GM18498 (cell line): ENCODE data around the gene PDLIM3.
"Not testable (repeated sequence)": the region's sequence is repeated elsewhere in the genome, so short reads cannot be mapped to it uniquely, and the experiment has no call there.

ENCODE experiments used
- ATAC-seq: cut with Tn5 transposase; IDR thresholded peaks from one replicate; pipeline ENCODE4 v1.9.1; 2021; ENCODE audit warnings: mild to moderate bottlenecking, moderate library complexity; ENCODE audit not compliant: unreplicated experiment

The PDLIM3 gene, protein sequence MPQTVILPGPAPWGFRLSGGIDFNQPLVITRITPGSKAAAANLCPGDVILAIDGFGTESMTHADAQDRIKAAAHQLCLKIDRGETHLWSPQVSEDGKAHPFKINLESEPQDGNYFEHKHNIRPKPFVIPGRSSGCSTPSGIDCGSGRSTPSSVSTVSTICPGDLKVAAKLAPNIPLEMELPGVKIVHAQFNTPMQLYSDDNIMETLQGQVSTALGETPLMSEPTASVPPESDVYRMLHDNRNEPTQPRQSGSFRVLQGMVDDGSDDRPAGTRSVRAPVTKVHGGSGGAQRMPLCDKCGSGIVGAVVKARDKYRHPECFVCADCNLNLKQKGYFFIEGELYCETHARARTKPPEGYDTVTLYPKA

DNA sequence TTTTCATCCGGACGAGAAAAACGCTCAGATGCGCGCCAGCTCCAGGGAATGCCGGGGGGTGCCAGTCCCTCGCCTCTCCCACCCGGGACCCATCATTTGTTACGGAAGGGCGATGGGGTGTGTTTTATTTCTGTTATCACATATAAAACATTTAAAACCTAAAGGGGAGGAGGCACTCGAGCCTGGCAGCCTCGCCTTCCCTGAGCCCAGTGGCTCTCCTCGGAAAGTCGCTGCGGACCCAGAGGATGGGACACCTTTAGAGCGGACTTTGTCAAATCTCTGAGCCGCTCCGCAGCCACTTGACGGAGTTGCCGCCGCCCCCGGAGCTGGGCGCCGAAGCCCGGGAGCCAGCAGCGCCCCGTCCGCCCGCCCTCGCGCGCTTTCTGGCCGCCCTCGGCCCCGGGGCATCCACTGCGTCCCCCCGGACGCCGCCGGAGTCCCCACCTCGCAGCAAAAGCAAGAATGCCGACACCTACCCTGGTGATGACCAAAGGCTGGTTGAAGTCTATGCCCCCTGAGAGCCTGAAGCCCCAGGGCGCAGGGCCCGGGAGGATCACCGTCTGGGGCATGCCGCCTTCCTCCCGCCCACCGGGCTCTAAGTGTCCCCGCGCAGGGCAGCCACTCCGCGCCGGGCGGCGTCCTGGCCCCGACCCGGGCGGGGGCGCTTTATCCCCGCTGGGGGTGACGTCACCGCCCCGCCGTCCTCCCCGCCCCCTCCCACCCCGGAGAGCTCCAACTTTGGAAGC is at the start of gene PDLIM3:
Gene PDLIM3 (minus strand): TSS at position 642 of the 746 bp plus-strand sequence. CDS start 73 bp downstream, at position 569.
- ATAC-seq: no peak

DNA sequence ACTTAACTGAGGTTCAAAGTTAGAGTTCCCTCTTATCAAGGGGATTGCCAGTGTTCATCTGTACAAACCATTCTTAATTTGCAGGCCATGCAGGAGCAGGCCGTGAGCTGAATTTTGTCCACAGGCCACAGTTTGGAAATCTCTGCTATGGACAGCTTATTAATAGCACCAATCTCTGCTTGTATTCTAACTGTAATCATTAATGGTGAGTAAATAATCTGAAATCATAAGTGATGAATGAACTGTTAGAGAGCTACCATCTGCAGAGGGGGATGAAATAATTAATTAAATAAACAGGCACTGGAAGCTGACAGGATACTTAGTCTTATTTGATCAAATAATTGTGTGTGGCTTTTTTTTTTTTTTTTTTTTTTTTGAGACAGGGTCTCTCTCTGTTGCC is 48.5 kb upstream of the PDLIM3 start:
- no peak for ATAC-seq

DNA sequence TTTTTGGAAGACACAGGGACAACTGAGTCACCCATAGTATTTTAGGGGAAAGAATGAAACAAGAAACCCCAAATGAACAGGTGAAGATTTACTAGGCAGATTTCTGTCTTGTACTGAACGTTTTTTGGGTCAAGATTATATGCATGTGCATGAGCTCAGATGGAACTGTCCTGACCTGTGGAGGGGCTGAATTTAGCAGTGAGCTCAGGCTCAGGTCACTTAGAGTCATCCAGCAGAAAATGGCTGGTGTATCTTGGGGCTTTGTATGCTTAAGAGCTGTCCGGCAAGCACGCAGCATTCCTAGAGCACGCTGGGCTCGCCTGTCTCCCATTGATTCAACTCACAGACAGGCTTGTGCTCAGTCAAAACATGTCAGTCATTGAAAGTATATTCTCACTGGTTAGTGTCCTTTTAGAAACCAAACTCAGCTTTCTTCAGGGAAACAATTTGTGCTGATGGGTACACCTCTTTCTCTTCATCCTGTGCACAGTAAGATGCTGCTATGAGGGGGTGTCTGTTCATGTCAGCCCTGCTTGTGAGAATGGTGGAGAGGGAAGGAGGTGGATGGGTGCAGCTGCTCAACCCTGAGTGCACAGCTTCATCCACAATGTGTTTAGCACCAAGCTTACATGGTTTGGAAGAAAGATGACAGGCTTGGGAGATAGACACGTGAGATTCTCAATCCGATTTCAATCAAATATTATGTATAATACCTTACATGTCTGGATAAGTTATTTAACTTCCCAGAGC is 47.5 kb upstream of the PDLIM3 start:
- ATAC-seq: no peak

DNA sequence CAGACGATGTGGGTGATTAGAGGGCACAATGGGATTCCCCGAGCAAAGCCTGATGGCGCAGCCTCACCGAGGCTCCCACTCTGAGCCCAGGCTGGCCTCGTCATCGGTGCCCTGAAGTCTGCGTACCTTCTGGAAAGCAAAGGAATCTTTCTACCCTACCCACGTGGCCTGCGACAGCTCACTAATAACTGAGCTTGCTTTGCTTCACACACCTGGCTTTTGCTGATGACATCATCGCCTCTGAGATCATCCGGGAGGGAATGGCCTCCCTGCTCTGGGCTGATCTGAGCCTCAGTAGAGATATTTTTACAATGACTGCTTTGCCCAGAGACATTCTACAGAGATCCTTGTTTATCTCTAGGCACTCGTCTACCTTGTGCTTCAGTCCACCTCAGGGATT is 45.4 kb upstream of the PDLIM3 start:
- no peak for ATAC-seq

DNA sequence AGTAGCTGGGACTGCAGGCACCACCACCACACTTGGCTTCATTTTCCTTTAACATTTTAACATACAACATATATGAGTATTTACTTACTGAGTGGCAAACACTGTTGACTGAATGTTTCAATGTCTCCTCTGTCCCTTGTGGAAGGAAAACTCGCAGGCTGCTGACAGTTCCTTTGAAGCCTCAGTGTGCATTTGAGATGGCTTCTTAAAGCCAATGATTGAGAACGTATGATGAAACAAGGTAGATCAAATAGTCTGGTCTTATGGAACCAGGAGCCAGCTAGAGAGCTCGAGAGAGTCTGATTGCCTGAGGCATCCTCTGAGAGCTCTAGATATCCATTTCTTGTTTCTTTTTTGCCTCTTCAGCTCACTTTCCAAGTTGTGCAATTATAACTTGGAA is 43.0 kb upstream of the PDLIM3 start:
- no peak for ATAC-seq

DNA sequence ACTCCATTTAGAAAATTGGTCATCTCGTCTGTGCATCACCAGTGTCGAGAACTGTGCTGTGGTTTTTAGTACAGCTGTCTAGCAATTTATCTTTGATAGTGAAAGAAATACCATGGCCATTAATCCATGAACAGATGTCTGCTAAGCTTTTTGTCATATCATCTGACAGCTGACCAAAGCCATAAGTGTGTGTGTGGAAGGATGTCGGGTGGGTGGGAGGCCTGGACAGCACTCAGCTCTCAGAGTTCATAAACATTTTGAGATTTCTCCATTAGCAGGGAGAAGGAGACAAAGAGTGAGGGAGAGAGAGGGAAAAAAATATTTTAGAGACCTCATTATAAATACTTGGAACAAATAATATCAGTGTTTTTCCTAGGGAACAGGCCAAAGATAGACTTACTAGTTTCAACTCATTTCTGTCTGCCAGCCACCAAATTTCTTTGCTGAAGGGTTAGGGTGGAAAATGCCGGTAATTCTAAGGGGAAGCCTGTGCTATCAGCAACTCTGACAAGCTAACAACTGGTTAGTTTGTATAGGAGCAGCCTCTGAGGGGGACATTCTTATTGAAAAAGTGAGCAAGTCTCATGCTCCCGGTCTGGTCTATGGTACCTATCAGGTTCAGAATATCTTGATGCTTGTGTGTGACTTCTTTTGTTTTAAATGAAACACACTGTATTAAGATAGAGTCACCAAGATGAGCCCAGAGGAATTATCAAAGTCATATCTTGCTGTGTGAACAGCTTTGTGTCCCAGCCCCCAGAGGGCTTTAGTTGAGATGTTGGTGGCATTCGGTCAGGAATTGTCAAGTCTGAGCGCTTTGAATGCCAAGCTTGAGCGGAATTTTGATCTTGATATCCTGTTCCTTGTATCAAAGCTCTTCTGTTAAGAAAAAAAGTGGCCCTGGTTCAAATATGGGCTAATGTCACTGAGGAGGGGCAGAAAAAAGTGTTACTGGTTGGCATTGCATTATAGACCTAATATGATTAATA is 41.9 kb upstream of the PDLIM3 start:
- ATAC-seq: no peak

DNA sequence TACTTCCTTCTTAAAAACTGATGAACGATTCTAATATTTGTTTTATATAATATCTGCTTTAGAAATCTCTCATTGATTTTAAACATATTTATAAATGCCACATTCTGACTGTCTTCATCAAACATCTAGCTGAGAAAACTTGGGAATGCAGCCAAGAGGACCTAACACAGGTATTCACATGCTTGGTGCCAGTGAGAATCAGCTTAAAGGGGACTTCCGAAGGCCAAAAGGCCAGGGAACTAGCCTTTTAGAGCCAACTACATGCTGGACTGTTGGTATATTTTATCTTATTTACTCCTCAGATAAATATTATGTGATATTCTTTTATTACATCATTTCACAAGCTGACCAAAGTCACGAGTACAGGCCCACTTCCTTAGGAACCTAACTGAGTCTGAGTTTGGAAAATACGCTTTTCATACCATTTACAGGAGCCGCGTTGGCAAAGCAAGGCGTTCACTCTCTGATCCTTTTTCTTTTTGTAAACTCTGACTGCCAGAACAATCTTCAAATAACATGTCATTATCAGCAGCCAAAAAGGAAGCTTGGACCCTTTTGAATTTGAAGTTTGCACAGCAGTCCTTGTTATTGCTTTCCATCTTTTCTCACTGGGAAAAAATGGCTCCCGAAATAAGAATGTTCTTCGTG is 41.1 kb upstream of the PDLIM3 start:
- no peak for ATAC-seq

DNA sequence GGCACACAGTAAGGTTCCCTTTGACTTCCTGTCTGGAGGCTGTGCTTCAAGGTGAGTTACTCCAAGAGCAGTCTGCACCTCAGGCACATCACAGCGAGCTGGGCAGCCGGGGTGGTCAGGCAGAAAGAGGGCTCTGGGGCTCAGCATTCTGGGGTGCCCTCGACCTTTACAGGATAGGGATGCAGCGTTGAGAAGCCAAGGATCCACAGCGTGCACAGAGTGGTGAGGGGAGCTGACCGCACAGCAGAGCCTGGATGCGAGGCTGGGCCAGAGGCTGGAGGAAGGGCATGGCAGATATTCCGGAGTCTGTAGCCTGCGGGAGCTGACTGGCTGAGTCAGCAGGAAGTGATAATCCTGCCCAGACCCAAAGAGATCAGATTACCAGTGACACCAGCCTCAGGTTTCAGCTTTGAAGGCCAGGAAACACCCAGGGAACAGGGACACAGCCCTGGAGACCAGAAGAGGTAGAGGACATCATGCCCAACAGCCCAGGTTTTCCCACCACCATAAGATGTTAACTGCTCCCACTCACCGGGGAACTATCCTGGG is 38.4 kb upstream of the PDLIM3 start:
- no peak for ATAC-seq

DNA sequence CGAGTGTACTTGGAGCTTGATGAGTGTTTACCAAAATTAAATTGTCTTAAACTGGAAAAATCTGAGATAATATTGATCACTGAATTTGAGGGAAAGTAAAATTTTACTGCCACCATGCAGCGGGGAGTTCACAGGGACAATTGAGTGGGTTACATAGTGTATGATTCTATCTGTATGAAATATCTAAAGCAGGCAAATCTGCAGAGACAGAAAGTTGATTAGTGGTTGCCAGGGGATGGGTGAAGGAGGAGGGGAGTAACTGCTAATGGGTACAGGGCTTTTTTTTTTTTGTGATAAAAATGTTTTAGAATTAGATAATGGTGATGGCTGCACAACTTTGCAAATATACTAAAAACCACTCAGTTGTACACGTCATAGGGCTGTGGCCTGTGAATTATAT is 35.4 kb upstream of the PDLIM3 start:
- ATAC-seq: no peak

DNA sequence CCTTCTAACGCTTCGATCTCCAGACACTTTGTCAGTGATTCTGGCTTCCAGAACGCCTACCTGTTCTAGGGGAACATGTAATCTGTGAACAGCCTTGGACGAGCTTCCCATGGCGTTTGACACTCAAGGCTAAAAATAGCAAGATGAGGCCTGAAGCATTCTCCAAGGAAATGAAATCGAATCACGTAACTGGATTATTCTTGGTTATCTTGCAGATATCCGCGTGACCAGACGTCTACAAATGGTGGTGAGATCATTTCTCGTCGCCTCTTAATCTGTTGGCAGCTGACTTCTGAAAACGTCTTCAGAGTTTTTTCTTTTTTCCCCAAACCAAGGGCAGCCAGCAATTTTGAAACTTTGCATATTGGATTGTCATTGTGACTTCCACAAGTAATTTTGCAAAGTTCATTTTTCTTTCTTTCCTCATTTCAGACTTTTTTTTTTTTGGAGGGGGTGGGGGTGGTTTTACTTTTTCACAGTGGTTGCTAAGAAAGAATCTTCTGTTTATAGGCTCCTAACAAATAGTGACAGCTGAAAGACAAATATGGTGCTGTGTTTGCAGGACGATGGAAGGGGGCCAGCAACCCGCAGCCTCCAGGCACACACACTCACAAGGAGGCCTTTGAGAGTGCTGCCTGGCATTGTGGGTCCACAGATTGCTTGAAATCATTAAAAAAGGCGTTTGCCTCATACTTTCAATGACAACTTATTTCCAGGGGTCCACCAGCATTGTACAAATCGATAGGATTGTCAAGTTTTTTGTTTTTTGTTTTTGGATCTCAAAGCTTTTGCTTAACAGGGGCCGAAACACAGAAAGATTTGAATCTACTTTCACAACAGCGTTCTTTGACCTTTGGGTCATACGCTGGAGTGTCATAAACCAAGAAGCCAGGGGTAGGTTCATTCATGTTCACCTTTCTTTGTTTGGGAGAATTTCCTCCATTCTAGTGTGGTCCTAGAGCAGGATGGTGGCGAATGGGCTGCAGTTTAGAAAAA is 32.4 kb upstream of the PDLIM3 start:
- ATAC-seq: no peak

DNA sequence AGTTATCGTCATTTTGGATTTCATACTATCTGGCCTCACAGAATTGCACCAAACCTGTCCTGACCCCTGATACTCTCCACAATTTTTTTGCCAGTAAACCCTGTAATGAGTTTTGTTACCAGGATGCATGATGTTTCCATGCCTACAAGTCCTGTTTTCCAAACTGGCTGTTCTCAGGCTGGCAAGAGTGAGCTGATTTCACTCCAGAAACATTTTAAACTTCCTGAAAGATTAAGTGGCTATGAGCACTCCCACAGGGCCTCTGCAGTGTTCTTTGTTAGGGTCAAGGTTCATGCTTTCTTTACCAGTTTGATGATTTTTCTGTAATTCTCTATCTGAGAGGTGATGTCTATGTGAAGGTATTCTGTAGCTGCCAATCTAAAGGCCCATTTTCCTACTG is 31.7 kb upstream of the PDLIM3 start:
- no peak for ATAC-seq

DNA sequence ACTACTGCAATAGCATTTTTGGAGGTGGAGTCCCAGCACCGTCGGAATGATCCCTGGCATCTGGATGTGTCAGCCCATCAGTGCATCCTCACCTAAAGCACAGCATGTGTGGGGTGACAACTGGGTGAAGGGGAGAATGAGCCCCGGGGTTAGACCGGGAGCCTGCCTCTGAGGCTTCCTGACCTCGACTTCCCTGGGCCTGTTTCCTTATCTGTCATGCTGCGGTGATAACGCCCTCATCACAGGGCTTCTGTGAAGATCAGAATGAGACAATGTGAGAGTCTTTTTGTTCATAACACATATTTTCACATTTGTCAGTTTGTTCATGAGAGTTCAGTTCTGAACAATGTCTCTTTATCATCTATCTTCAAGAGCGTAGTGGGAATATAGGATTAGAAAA is 31.1 kb upstream of the PDLIM3 start:
- ATAC-seq: no peak

DNA sequence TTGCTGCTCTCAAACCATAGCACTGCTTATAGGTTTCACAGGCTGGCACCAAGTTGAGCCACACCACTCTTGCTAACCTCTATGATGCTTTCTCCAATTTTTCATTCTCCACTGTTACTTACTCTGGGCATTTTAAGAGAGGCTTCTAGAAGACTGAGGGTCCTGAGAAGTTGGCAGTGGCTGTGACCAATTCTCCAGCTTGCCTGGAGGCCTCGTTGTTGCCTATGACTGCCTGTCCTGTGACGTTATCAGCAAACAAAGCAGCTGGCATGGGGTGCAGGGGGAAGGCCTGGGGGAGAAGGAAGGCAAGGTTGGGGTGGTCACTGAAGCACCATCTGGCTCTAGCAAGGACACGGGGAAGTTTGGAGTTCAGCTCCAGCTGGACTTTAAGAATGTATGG is 30.4 kb upstream of the PDLIM3 start:
- no peak for ATAC-seq

DNA sequence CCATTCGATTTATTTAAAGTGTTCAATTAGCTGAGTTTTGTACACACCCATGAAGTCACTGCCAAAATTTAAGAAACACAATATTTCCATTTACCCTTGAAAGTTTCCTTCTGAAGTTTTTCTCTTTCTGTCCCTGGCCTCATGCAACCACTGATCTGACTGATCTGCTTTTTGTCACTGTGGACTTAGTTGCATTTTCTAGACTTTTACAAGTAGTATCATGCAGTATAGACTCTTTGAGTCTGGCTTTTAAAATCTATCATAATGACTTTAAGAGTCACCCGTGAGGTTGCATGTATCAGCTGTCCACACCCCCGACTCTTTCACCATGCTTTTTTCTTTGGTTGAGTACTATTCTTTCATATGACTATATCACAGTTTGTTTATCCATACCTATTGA is 29.0 kb upstream of the PDLIM3 start:
- no peak for ATAC-seq

DNA sequence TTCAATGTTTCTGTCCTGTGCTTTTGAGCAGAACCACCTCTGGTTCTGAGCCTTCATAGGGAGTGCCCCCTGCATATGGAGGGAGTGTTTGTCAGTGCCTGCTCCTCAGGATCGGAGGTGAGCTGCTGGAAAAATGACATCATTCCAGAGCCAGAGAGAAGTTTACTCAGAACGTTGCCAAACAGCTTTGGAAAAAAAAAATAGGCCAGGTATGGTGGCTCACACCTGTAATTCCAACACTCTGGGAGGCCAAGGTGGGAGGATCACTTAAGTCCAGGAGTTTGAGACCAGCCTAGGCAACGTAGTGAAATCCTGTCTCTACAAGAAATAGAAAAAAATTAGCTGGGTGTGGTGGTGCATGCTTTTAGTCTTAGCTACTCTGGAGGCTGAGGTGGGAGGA is 27.2 kb upstream of the PDLIM3 start:
- no peak for ATAC-seq

DNA sequence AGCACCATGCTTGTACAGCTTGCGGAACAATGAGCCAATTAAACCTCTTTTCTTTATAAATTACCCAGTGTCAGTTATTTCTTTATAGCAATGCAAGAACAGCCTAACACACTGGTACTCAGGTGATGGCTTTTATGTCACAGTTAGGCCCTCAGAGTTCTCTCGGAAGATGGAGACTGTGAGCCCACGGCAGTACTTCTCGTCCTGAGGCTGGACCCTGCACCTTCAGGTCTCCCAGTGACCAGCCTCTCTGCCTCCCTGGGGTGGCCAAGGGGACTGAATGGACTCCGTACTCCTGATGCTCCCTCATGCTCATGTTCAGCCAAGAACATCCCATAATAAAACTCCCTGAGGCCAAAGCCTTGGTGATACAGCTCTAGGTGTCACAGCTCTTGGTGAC is 25.0 kb upstream of the PDLIM3 start:
- ATAC-seq: no peak

DNA sequence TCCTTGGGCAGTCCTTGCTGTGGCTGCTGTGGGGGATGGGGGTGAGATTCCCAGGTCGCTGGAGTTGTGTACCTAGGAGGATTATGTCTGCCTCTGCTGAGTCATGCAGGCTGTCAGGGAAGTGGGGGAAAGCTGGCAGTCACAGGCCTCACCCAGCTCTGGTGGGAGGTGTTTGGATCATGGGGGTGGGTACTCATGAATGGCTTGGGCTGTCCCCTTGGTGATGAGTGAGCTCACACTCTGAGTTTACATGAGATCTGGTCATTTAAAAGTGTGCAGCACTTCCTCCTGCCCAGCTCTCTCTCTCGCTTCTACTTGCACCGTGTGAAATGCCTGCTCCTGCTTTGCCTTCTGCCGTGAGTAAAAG is 24.6 kb upstream of the PDLIM3 start:
- no peak for ATAC-seq

DNA sequence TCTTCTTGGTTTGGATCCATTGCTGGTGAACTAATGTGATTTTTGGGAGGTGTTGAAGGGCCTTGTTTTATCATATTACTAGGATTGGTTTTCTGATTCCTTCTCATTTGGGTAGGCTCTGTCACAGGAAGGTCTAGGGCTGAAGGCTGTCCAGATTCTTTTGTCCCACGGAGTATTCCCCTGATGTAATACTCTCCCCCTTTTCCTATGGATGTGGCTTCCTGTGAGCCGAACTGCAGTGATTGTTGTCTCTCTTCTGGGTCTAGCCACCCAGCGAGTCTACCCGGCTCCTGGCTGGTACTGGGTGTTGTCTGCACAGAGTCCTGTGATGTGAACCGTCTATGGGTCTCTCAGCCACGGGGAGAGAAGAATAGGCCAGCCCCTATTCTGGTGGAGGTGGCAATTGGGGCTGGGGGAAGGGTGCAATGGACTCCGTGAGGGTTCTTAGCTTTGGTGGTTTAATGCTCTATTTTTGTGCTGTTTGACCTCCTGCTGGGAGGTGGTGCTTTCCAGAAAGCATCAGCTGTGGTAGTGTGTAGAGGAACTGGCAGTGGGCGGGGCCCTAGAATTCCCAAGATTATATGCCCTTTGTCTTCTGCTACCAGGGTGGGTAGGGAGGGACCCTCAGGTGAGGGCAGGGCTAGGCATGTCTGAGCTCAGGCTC is 24.1 kb upstream of the PDLIM3 start:
- ATAC-seq: not testable (repeated sequence)
